Kidney epithelial cell (primary cell): ENCODE results near the gene KERA. TPM values are rescaled to one million over a fixed set of nuclear protein-coding genes. Genes with fewer than 3 reads are reported as not detected.

Source experiments
- DNase-seq: peaks from one replicate; pipeline ENCODE4 v3.0.0-alpha.2; 2010; ENCODE audit warnings: low read depth
- H3K27me3 ChIP-seq: 2 replicates; pipeline ENCODE4 v1.6.0; 2011; ENCODE audit warnings: low read length; ENCODE audit not compliant: control insufficient read depth, insufficient read depth
- H3K36me3 ChIP-seq: 2 replicates; pipeline ENCODE4 v1.5.1; 2011; ENCODE audit warnings: low read length; ENCODE audit not compliant: control insufficient read depth, insufficient read depth
- H3K4me3 ChIP-seq: 2 replicates; pipeline ENCODE4 v1.5.1; 2011; ENCODE audit warnings: low read depth, mild to moderate bottlenecking, control low read depth, low read length
- CTCF ChIP-seq: IDR thresholded peaks from 2 replicates; pipeline ENCODE4 v1.5.1; 2011; ENCODE audit warnings: mild to moderate bottlenecking, moderate library complexity, low read length, control low read depth, inconsistent platforms; ENCODE audit not compliant: insufficient read depth, poor library complexity, severe bottlenecking
- total RNA-seq: library from RNA; depleted of rRNA; stranded (reverse); fragments of >200 nt; gene quantifications from 2 replicates; pipeline ENCODE4 v1.2.3, GENCODE V29; 2015

The KERA gene
- total RNA-seq: not detected in 2 replicates

DNA sequence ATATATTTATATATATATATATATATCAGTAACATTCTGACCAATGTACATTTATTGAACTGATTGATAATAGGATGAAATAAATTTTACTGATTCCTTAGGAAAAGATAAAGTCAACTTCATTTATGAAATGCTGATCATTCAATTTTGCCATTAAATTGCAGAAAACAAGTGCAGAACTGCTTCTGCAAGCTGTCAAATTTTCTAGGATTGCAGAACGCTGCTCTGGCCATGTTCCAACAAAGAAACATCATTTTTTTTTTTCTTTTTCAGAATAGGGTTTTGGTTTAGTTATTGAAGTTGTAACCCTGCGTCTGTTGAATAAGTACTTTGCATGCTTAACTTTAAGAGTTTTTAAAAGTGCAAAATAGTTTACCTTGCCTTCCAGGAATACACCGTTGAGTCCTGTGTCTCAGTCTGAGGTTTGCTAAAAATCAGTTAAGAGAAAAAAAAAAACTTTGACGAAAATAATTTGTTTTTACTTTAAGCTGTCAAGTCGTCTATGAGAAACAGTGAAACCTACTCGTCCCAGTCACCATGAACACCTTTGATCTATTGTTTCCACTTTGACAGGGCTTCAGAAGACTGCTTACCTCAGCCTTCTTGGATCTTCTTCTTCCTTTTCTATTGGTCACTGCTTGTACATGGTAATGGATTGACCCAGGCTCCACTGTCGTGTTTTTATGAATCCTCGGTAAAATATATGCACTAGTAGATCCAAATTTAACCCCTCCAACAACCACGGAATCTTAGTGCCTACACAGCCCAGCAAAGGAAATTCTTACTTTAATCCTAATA lies at the start of gene KERA:
Gene KERA, minus strand, starts transcription at position 657 of the 798 bp plus-strand sequence. CDS start 1,743 bp downstream, outside the sequence.
- H3K36me3 ChIP-seq: no peaks in the 10 kb centered on the region
- no peak for TF ChIP-seq CTCF
- no peak for DNase-seq
- H3K4me3 ChIP-seq: no peak within 1 kb of the TSS
- no peaks in the 10 kb centered on the region for H3K27me3 ChIP-seq

- Histone ChIP-seq H3K4me3 (no peak overlapping the region), H3K27me3 (no peaks in the 10 kb centered on the region), H3K36me3 (no peaks in the 10 kb centered on the region)
- no peak for TF ChIP-seq CTCF
- no peak for DNase-seq
These were observed 48.5 kb upstream of the KERA start for GRCh38 chr12:91106283-91106682.

- Histone ChIP-seq H3K36me3 (no peaks in the 10 kb centered on the region), H3K4me3 (no peak overlapping the region), H3K27me3 (no peaks in the 10 kb centered on the region)
- TF ChIP-seq CTCF: no peak
- DNase-seq: no peak
These were observed 48.0 kb upstream of the KERA start for GRCh38 chr12:91105807-91106206.

DNA sequence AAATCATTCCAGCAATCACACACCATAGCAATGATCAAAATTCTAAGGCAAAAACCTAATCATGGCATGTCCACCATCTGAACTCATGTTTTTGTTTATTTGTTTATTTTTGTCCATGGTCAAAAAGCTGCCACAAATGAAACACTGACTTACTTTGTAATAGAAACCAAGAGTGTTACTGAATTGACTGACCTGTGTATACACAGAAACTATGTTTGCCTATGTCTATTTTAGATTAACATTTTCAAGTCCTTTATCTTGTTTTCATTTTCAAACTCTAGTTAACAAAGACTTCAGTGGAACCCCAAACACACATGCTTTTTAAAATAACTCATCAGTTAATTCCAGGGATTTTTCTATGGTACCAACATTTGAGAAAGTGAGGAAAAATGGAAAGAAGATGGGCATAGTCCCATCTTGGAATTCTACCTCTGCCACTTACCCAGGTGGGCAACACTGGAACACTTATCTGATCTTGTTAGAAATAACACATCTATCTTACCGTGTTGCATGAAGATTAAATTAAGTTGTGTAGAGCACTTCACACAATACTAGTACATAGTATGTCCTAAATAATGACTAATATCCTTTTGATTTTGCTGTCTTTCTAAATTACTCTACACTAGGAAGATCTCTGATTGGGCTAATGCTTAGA lies 47.1 kb upstream of the KERA start:
- no peaks in the 10 kb centered on the region for H3K36me3 ChIP-seq
- no peak overlapping the region for H3K4me3 ChIP-seq
- no peak for TF ChIP-seq CTCF
- DNase-seq: no peak
- H3K27me3 ChIP-seq: no peaks in the 10 kb centered on the region

GRCh38 chr12:91103624-91104023 lies 45.8 kb upstream of the KERA start:
- no peak overlapping the region for H3K4me3 ChIP-seq
- no peak for DNase-seq
- H3K36me3 ChIP-seq: no peaks in the 10 kb centered on the region
- TF ChIP-seq CTCF: no peak
- H3K27me3 ChIP-seq: no peaks in the 10 kb centered on the region
